GOT3 (cell line): Measurements from ENCODE around the gene GGA3.
"Not testable (repeated sequence)": the region's sequence is repeated elsewhere in the genome, so short reads cannot be mapped to it uniquely, and the experiment has no call there.

Experiments used
- DNase-seq: peaks from one replicate; lab custom pipeline; 2025; ENCODE audit warnings: mixed read lengths; lab: John Stamatoyannopoulos, UW

Gene GGA3

DNA sequence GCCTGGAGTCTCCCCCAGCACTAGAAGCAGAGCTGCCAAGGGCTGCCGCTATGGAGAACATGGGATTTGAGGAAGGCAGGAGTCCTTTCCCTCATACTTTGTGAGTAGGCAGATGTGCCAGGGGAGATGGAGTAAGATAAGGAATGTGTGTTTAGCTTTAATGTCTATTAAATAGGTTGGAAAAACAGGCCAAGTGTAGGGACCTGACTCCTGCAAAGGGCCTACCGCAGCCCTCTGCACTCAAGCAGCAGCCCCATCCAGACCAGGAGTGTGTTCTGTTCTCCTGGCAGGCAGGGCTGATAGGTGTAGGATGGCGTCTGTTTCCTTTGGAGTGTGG, 11.4 kb upstream of the GGA3 start:
- DNase-seq = no peak

DNA sequence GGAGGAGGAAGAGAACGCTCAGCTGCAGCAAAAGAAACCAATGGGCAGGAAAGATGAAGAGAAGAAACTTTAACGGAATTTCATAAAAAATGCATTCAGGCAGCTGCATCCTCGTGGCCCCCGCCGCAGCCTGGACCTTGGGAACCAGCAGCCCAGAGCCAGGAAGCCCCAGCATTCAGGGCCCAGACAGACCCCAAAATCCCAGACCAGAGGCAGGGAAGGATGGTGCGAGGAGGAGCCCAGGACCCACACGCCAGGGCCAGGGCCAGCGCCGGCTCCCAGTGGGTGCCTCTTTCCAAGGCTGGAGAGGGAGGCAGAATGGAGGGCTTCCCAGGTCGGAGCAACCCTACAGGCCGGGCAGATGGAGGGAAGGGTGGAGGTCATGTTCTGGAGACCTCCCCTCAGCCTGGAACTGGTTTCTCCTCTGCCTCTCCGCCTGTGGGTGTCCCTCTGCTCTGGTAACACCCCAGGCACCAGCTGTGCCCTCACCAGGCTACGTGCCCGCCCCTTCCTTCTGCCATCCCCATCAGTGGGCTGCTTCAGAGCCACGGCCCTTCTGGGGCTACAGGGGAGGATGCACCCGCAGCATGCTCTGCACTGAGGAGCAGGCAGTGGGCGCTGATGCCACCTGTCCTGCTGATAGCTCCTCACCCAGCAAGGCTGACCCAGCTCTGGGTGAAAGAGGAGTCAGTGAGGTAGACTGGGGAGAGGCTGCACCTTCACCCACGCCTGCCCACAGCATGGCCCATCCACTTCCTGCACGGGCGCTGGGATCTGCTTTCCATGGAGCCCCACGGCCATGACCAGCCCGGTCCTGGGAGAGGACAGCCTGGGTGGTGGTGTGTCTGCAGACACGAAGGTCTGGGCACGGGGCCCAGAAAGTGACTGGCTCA, 10.8 kb upstream of the GGA3 start:
- no peak for DNase-seq

DNA sequence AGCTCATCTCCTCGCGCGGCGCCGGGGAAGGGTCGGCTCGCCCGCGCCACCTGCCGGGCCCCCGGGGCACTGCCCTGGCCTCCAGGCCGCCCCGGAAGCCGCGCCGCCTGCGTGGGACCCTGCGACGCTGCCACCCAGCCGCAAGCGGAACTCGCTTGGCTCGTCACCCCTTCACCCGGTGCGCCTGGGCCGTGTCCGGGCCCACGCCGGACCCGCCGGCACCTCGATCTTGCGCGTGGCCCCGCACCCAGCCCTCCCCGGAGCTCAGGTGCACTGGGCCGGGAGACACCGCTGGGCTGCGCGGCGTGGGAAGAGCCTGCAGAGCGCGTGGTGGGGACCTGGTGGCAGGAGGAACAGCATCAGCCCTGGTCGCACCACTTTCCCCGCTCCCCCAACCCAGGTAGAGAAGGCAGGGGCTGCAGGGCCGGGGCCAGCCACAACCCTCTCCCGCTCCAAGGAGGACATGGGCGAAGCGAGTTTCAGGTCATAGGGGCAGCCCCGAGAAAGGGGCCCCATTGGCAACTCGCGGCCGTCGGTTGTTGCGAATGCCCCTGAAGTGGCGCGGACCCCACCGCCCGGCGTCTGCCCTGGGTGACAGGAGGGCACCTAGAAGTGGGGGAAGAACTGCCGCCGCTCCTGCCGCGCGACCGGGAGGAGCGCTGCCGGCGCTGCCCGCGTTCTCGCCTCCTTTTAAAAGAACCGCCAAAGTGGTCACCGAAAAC, 10.0 kb upstream of the GGA3 start:
- DNase-seq = peak; percentile 55

DNA sequence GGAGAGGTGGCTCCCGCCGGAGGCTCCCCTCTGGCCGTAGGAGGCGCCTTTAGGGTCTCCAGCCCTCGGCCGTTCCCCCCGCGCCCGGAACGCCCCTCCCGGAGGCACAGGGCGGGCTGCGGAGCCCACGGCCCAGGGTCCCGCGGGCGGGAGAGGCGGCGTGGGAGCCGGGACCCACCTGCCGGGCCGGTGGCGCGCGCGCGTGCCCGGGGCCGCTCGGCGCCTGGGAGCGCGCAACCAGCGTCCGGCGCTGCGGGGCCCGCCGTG, 9.5 kb upstream of the GGA3 start, which contains the start of gene MIF4GD:
MIF4GD (minus strand) TSS at position 266 of the 267 bp plus-strand sequence. CDS start 1,036 bp downstream, outside the sequence.
- DNase-seq = no peak

DNA sequence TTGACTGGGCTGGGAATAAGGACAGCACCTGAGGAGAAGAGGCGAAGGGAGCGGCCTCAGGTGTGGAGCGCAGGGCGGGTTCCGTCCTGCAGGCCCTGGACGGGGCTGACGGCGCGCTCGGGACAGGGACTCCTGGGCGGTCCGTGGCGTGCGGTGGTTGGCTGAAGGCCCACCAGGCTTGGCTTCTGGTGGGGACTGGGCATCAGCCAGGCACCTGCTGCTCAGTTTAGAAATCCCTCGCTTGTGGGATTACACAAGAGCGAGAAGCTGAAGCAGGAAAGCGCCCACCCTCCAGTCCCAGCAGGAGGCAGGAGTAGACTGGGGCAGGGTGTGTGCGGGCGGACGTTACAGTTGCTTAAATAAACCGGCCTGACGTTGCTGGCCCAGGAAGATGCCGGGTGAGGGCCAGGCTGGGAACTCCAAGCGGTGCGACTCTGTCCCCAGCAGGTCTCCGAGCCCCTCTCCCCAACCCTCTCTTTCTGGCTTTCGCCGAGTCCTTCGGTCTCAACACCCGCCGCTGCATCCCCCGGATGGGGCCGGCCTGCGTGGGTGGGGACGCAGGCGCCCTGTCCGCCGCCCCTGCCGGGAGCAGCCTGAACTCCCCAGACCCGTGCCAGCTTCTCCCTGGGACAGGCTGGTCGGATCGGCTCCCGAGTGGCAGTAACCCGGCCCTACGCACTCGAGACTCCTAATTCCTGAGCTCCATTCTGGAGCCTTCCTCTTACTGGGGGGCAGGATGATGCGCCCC, 9.0 kb upstream of the GGA3 start:
- peak; percentile 26 for DNase-seq

DNA sequence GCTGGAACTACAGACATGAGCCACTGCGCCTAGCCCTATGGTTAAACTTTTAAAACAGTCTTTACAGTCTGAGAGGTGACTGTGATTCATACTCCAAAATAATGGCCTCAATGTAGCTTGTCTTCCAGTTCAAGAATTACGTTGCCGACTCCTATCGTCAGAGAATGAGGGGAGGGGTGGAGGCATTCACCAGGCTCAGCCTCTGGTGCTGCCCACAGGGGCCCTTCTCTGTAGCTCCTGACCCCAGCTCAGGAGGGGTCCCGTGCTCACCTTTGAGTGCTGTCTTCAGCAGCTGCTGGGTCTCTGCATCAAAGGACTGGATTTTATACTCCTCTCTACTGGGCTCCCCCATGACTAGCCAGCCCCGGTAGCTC, 8.4 kb upstream of the GGA3 start:
- DNase-seq = no peak

DNA sequence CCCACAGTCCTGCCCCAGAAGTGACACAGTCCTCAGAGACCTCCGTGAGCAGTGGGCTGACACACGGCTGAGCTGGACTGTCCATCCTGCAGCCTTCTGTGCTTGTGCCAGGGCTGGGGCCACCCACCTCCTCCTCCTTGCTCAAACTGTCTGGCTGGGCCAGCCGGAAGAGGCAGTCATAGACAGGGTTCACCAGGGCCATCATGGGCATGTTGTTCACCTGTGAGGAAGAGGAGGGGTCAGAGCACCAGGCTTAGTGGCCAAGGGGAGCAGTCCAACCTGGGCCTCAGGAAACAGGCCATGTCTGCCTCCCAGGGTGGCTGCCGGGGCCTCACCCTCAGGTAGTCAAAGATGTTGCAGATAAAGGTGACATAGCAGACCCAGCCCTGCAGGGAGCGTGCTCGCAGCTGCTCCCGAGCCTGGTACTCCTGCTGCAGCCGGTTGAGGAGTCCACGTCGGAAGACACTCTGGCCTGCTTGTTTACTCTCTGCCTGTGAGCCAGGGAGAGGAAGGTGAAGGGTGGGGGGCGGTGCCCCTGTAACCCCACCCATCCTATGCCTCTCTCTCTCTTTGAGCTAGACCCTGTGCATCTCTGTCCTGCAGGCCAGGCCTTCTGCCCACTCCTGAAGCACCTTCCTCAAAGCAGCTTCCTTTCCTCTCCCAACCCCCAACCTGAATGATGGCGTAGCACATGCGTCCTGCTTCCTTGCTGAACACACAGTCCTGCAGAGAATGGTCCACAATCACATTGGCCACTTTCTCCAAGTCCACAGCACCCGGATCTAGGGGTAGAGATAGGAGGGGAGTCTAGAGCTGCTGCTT, 6.2 kb upstream of the GGA3 start:
- no peak for DNase-seq

DNA sequence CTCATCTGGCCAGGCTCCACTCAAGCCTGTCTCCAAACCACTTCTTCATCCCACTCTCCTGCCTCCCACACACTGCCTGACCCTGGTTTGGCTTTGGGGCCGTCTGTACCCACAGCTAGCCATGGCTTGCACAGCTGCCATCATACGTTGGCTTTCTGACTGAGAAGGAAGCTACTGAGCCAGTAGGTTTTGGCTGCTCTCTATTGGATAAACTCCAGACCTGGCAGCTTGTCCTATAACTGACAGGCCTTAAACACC, 5.7 kb upstream of the GGA3 start:
- no peak for DNase-seq

DNA sequence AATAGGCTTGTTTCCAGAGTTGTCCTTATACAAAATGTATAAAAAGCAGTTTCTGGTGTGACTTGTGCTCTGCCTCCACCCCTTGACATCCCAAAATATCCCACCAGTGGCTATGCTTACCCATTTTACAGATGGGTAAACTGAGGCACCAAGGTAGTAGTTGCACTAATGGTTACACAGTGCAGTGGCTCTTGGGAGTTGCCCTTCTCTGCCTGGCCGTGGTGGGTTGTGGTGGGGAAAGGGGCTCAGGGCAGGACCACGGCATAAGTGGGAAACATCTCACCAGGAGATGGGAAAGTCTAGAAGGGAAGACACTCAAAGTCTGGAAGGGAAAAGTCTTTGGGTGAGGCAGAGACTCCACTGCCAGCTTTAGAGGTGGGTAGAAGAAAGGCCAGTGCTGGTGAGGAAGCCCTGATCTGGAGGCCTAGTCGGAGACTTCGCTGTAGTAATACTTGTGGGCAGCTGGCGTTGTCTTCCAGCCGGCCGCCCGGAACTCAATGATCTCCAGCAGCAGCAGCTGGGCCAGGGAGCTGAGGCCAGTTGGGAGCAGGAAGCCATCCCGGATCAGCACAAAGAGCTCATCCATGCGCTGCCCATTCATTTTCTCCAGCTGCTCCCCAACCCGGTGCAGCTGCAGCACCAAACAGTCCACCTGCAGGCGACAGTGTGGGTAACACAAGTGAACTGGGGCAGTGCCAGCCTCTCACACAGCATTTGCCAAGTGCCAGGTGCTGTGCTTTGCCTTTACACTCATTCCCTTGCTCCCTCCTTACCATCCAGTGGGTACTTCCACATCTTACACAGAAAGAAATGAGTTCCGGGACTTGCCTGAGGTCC, 5.1 kb upstream of the GGA3 start:
- no peak for DNase-seq

DNA sequence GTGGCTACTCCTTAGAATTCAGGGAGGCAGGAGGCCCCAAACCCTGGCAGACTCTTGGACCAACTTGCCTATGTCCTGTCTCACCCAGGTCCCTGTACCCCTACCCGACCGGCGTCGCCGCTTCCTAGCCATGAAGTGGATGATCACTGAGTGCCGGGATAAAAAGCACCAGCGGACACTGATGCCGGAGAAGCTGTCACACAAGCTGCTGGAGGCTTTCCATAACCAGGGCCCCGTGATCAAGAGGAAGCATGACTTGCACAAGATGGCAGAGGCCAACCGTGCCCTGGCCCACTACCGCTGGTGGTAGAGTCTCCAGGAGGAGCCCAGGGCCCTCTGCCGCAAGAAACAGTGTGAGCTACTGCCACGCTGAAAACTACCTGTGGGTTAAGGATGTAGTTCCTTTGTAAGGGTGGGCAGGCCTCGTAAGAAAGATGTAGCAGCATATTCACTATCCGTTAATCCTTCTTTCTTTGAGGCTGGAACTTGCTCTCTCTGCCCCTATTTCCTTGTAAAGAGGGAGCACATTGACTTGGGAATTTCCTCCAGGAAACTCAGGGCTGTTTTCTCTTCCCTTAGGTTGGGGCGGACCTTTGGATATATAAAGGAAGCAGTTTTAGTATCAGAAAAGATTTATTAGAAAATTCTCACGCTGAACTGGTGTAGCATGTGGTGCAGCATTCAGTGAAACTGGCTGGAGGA, 4.4 kb upstream of the GGA3 start:
- DNase-seq = no peak

DNA sequence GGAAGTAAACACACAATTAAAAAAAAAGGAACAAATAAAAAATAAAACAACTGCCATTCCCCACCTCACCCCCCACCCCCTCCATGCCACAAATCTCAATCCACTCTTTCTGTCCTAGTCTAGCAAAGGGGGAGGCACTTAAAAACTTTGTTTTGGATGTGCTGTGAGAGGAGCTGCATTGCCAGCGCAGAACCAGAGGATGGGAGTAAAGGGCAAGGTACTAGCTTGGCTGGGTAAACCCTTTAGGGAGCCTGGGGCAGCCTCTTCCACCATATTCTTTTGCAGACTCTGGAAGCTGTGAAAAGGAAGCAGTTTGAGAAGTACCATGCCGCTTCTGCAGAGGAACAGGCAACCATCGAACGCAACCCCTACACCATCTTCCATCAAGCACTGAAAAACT, 1.6 kb upstream of the GGA3 start:
- no peak for DNase-seq

DNA sequence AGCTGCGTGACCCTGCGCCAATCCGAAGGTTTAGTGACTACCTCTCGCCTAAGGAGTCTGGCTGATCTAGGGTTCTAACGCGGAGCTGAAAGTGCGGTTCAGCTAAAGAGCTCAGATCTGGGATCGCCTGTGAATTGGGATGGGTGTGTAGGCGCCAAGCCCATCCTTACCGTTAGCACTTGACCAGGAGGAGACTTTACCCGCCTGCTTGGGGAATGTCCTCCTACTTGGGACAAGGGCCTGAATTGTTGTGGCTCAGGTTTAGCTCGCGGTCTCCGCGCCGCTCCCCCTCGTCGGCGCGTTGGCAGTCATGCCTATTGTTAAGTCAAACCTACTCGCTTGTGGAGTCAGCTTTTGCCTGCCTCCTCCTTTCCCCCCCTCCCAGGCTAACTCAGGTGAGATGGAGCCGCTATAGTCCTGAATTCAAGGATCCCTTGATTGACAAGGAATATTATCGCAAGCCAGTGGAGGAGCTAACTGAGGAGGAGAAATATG, 753 bp upstream of the GGA3 start:
- DNase-seq = no peak

DNA sequence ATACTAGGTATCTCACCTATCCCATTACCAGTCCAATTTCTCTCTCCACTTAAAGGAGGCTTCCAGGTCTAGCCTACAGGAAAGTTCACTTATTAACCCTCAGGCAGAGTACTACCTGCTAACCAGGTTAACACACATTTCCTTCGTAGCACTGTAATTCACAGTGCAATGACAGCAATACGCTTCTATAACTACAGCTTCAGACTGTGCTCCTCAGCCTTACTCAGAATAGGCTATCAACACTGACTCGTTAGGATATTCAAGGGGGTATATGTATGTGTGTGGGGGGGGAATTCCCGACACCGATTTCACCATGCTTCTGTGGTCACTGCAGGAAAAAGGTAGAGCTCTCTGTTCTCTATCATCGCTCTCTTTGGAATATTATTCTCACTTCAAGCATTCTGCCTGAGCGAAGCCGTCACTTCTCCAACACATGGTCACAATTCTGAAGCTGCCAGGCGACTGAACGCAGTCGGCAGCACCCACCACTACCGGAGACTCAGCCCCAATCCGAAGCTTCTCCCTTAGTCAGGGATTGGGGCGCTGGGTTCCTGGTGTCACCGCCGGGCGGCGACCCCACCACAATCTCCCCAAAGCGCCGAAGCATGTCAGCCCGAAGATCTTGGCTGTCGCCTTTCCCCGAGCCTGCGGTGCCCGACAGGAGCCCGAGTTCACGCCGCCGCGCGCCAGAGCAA, 618 bp downstream of the GGA3 start:
- DNase-seq = no peak

DNA sequence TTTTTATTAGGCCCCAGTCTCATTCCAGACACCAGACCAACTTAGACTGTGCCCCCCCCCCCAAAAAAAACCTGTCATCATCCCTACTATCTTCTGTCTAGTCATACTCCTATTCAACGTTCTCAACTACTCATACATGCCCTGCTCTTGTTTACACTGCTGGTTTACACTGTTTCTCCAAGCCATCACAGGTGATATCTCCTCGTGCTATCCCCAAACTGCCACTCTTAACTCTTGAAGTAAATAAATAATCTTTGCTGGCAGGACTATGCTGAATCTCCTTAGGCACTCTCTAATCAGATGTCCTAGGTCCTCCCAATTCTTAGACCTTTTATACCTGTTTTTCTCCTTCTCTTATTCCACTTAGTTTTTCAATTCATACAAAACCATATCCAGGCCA, 4.2 kb downstream of the GGA3 start:
- DNase-seq = not testable (repeated sequence)

DNA sequence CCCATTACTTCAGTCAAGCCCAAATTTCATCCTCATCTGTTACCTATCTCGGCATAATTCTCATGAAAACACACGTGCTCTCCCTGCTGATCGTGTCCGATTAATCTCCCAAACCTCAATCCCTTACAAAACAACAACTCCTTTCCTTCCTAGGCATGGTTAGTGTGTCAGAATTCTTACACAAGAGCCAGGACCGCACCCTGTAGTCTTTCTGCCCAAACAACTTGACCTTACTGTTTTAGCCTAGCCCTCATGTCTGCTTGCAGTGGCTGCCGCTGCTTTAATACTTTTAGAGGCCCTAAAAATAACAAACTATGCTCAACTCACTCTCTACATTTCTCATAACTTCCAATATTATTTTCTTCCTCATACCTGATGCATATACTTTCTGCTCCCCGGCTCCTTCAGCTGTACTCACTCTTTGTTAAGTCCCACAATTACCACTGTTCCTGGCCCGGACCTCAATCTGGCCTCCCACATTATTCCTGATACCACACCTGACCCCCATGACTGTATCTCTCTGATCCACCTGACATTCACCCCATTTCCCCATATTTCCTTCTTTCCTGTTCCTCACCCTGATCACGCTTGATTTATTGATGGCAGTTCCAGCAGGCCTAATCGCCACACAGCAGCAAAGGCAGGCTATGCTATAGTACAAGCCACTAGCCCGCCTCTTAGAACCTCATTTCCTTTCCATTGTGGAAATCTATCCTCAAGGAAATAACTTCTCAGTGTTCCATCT, 5.3 kb downstream of the GGA3 start:
- DNase-seq = not testable (repeated sequence)

DNA sequence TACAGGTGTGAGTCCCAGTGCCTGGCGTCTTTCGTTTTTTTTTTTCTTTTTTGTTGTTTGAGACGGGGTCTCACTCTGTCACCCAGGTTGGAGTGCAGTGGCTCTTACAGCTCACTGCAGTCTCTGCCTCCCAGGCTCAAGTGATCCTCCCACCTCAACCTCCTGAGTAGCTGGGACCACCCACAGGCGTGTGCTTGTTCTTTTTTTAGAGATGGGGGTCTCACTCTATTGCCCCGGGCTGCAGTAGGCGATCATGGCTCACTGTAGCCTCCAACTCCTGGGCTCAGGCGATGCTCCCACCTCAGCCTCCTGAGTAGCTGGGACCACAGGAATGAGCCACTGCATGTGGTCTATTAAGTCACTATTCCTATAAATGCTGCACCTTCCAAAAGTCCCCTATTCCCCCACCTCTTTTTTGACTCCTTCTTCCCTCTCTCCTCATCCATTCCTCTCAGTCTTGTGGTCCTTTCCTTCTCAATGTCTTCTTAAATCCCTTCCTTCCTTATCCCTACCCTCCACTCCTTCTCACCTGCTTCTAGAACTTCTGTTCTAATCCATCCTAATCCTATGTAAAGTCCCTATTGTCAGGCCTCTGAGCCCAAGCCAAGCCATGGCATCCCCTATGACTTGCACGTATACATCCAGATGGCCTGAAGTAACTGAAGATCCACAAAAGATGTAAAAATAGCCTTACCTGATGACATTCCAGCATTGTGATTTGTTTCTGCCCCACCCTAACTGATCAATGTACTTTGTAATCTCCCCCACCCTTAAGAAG, 9.2 kb downstream of the GGA3 start:
- no peak for DNase-seq

DNA sequence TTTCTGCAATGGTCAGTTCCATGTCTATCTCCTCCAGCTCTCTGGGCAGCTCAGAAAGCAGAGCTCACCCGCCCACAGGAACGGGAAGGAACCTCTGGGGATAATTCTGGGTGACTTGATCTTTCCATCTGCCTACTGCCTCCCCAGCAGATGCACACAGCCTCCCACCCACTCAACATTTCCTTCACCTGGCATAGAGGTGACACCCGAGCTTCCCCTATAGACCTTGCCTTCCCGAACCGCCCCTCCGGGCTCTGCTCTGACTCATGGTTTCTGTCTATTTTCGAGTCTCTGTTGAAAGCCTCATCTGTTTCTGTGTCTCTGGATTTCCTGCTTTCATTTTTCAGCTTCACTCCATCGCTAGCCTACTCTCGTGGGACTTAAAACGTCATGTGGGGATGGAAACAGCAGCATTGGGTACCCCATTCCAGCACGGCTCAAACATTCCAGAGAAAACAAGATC, 11.4 kb downstream of the GGA3 start:
- no peak for DNase-seq

DNA sequence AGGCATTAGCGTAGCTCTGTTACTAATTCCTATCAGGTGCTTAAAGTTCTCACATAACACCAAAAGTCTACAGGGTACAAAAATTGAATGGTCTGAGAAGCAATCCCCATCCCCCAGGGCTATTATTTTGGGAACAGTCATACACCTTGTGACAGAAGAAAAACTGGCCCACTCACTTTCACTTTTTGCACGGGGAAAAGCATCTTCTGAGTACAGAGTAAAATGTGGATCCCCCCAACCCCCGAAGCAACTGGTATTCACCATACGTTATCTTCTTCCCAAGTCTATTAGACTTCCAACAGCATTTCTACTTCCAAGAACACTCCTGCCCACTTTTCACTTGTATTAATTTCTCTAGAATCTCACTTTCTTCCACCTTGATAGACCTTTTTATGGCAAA, 11.8 kb downstream of the GGA3 start:
- DNase-seq = no peak
